Activated B cell treated with CpG ODN at 0.5 μM for 24 hours (primary cell): ENCODE results near the gene SGCD. TPM values are rescaled to one million over a fixed set of nuclear protein-coding genes. Genes with fewer than 3 reads are reported as not detected.

Experiments used
- ATAC-seq: fragments of 200-7000 bp; cut with Tn5 transposase; one replicate; pipeline ENCODE4 v1.10.0; 2021; ENCODE audit warnings: low read depth, mild to moderate bottlenecking, moderate library complexity
- CTCF ChIA-PET: fragments of 350-600 bp; sonication (Branson Sonifier 250); formaldehyde crosslinking; loops from one replicate; lab custom pipeline; 2021; ENCODE audit warnings: antibody characterized with exemption; lab: Charles Lee
- POLR2A ChIA-PET: fragments of 350-600 bp; sonication (Branson Sonifier 250); formaldehyde crosslinking; loops from one replicate; lab custom pipeline; 2021; ENCODE audit warnings: antibody characterized with exemption; lab: Charles Lee
- DNase-seq: peaks from one replicate; pipeline ENCODE4 v3.0.0; 2022
- H3K27ac Mint-ChIP-seq: one replicate; pipeline ENCODE4 v1.8.0; 2020; ENCODE audit warnings: mixed read lengths
- H3K27me3 Mint-ChIP-seq: one replicate; pipeline ENCODE4 v1.8.0; 2021; ENCODE audit warnings: mixed read lengths
- H3K36me3 Mint-ChIP-seq: one replicate; pipeline ENCODE4 v1.8.0; 2021; ENCODE audit warnings: low read depth, mixed read lengths
- H3K4me1 Mint-ChIP-seq: one replicate; pipeline ENCODE4 v1.8.0; 2021; ENCODE audit warnings: mixed read lengths
- H3K4me3 Mint-ChIP-seq: one replicate; pipeline ENCODE4 v1.8.0; 2020; ENCODE audit warnings: mild to moderate bottlenecking, mixed read lengths
- H3K9me3 Mint-ChIP-seq: one replicate; pipeline ENCODE4 v1.8.0; 2020; ENCODE audit warnings: mixed read lengths
- intact Hi-C: fragments of 100-400 bp; cut with micrococcal nuclease; formaldehyde crosslinking; loops from one replicate; pipeline ENCODE4 v1.15.1; 2024
- total RNA-seq: library from RNA; stranded (reverse); gene quantifications from 2 replicates; pipeline ENCODE4 v1.2.3, GENCODE V29; 2022
- TF ChIP-seq, protein P1 (sequence below): fragments of 200-600 bp; IDR thresholded peaks from one replicate; pipeline ENCODE4 v1.8.0; 2022; ENCODE audit warnings: antibody characterized with exemption, mild to moderate bottlenecking

Gene SGCD
- total RNA-seq, 1 donor from 2014 or later: not detected

DNA sequence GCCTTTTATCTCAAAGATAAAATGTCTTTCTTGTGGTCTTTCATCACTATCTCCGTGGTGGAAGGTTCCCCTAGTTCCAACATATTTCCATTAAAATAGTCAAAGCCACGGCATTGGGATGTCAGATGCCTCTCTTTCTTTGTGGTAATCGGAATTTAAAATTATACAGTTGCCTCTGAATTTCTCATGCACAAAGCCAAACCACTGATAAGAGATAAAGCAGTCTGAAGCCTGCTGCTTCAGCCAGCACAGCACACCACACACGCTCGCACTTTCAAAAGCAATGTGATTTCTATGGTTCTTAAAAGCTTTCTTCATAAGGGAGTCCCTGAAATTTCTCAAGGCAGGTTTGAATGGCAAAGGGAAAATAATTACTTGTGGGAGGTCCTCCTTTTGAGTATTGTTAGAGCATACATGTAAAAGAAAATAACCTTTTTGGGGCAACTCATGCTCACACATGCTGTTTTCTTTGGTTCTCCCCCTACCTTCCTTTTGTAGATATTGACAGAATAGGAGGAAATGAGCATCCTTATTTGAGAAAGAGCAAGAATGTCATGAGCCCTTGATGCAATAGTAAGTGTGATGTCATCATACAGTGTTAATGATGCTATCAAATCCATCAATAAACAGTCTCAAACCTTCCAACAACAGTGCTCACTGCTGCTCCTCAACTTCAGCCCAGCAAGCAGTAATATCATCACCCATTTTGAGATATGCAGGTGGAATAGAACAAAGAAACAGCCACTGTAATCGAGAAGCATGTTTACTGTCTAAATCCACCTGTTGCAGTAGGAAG is 437.4 kb downstream of the SGCD start:
- Mint-ChIP-seq H3K9me3 (no peaks in the 10 kb centered on the region), H3K36me3 (no peaks in the 10 kb centered on the region), H3K4me3 (no peak overlapping the region), H3K4me1 (no peaks in the 10 kb centered on the region), H3K27me3 (peaks cover 18% of the 10 kb centered on the region), H3K27ac (no peak overlapping the region)
- TF ChIP-seq, protein P1, sequence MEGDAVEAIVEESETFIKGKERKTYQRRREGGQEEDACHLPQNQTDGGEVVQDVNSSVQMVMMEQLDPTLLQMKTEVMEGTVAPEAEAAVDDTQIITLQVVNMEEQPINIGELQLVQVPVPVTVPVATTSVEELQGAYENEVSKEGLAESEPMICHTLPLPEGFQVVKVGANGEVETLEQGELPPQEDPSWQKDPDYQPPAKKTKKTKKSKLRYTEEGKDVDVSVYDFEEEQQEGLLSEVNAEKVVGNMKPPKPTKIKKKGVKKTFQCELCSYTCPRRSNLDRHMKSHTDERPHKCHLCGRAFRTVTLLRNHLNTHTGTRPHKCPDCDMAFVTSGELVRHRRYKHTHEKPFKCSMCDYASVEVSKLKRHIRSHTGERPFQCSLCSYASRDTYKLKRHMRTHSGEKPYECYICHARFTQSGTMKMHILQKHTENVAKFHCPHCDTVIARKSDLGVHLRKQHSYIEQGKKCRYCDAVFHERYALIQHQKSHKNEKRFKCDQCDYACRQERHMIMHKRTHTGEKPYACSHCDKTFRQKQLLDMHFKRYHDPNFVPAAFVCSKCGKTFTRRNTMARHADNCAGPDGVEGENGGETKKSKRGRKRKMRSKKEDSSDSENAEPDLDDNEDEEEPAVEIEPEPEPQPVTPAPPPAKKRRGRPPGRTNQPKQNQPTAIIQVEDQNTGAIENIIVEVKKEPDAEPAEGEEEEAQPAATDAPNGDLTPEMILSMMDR: no peak
- intact Hi-C loops: no loop called here
- no peak for DNase-seq
- no peak for ATAC-seq
- CTCF ChIA-PET: no interaction called here
- POLR2A ChIA-PET: no interaction called here

- ATAC-seq: no peak
- intact Hi-C loops: no loop called here
- Mint-ChIP-seq H3K9me3 (peaks cover 2% of the 10 kb centered on the region), H3K4me3 (no peak overlapping the region), H3K27ac (no peak overlapping the region), H3K4me1 (no peaks in the 10 kb centered on the region), H3K27me3 (peaks cover 2% of the 10 kb centered on the region), H3K36me3 (no peaks in the 10 kb centered on the region)
- ChIA-PET POLR2A (no interaction called here), CTCF (no interaction called here)
- TF ChIP-seq, protein P1: no peak
- no peak for DNase-seq
Measured at GRCh38 chr5:156774273-156774672, 447.3 kb downstream of the SGCD start.

DNA sequence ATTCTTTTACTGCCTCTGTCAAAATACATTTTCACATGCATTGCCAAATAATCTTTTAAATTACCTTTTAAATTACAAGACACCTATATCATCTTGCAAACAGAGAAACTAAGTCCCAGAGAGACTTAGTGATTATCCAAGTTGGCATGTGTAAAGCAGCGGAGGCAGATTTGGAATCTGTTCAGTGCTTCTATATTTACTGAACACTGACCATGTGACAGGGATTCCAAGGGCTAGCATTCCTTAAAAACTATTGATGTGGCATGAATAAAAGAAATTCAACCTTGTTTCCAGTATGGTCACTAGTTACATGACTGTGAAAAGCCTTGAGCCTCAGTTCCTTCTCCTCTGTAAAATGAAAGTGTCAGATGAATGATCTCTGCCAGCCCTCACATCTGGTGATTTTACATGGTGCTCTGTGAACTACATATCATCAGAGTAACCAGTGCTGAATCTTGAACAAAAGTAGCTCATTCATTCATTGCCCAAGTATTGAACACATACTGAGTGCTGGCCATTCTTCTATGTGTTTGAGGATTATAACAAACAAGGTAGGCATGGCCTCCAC is 451.3 kb downstream of the SGCD start:
- Mint-ChIP-seq H3K27me3 (peaks cover 6% of the 10 kb centered on the region), H3K4me3 (no peak overlapping the region), H3K27ac (no peak overlapping the region), H3K4me1 (no peaks in the 10 kb centered on the region), H3K9me3 (peaks cover 2% of the 10 kb centered on the region), H3K36me3 (no peaks in the 10 kb centered on the region)
- intact Hi-C loops: no loop called here
- ATAC-seq (no peak), DNase-seq (no peak)
- POLR2A ChIA-PET: no interaction called here
- TF ChIP-seq, protein P1: no peak
- CTCF ChIA-PET: no interaction called here

GRCh38 chr5:156778752-156779151 is 451.8 kb downstream of the SGCD start:
- H3K4me3 Mint-ChIP-seq: no peak overlapping the region
- H3K27ac Mint-ChIP-seq: no peak overlapping the region

GRCh38 chr5:156779436-156779835 is 452.5 kb downstream of the SGCD start:
- no peak for DNase-seq
- Mint-ChIP-seq H3K27ac (no peak overlapping the region), H3K4me1 (no peaks in the 10 kb centered on the region), H3K36me3 (no peaks in the 10 kb centered on the region), H3K27me3 (peaks cover 10% of the 10 kb centered on the region), H3K4me3 (no peak overlapping the region), H3K9me3 (peaks cover 2% of the 10 kb centered on the region)
- TF ChIP-seq, protein P1: no peak
- intact Hi-C loops: no loop called here
- ATAC-seq: no peak
- ChIA-PET CTCF (no interaction called here), POLR2A (no interaction called here)

More at GRCh38 chr5:156778752-156779151, 451.8 kb downstream of the SGCD start:
- TF ChIP-seq, protein P1: no peak
- Mint-ChIP-seq H3K36me3 (no peaks in the 10 kb centered on the region), H3K27me3 (peaks cover 6% of the 10 kb centered on the region), H3K9me3 (peaks cover 2% of the 10 kb centered on the region), H3K4me1 (no peaks in the 10 kb centered on the region)
- intact Hi-C loops: no loop called here
- ChIA-PET CTCF (no interaction called here), POLR2A (no interaction called here)
- DNase-seq: no peak
- ATAC-seq: no peak
